Activated CD4-positive, alpha-beta T cell treated with anti-CD3 and anti-CD28 coated beads, Interleukin-2, amount 10 ng/mL, durations not matched to agents 24 days and 14 days (primary cell): ENCODE results near the gene SETD7. TPM values are rescaled to one million over a fixed set of nuclear protein-coding genes. Genes with fewer than 3 reads are reported as not detected.

Source experiments
- DNase-seq: peaks from one replicate; pipeline ENCODE4 v3.0.0; 2022
- H3K27ac Mint-ChIP-seq: one replicate; pipeline ENCODE4 v1.8.0; 2022; ENCODE audit warnings: mild to moderate bottlenecking, mixed read lengths
- H3K27me3 Mint-ChIP-seq: one replicate; pipeline ENCODE4 v1.8.0; 2022; ENCODE audit warnings: mixed read lengths
- H3K36me3 Mint-ChIP-seq: one replicate; pipeline ENCODE4 v1.8.0; 2022; ENCODE audit warnings: low read depth, mild to moderate bottlenecking, mixed read lengths
- H3K4me1 Mint-ChIP-seq: one replicate; pipeline ENCODE4 v1.8.0; 2021; ENCODE audit warnings: mixed read lengths
- H3K4me3 Mint-ChIP-seq: one replicate; pipeline ENCODE4 v1.8.0; 2022; ENCODE audit warnings: mild to moderate bottlenecking, moderate library complexity, mixed read lengths
- H3K9me3 Mint-ChIP-seq: one replicate; pipeline ENCODE4 v1.8.0; 2021; ENCODE audit warnings: mixed read lengths
- intact Hi-C: fragments of 100-400 bp; cut with micrococcal nuclease; formaldehyde crosslinking; loops from one replicate; pipeline ENCODE4 v1.15.1; 2023
- total RNA-seq: library from RNA; stranded (reverse); gene quantifications from 2 replicates; pipeline ENCODE4 v1.2.3, GENCODE V29; 2022

SETD7 gene
- total RNA-seq, 1 donor from 2014 or later: 18.5 TPM

DNA sequence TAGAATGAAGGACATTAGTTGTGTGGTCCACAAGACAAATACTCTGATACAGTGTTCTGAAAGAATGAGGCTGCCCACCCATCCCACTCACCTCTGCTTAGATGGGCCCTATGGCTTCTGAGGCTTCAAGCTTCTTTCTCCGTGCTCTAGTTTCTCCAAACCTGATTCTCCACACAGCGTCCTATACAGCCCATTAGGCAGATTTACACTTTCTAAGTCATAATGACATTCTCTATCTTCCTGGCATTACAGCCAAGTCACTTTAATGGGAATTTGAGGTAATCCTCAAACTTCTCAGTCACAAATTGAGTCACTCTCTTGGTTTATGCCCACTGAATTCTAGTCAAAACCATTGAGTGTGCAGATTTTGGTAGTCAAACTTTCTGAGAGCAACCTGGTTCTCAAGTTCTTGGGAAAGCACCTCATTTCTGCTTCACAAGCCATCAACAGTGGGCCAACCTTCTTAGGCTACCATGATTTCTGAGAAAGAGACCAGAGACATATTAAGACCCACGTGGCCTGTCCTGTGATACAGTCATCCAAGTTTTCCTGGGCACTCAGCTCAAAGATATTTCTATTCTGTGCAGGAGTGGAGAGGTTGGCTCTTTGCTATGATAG, 6.2 kb upstream of the SETD7 start:
- peaks cover 11% of the 10 kb centered on the region for H3K27me3 Mint-ChIP-seq
- no peak overlapping the region for H3K4me3 Mint-ChIP-seq
- intact Hi-C loops: no loop called here
- H3K27ac Mint-ChIP-seq: no peak overlapping the region
- no peaks in the 10 kb centered on the region for H3K9me3 Mint-ChIP-seq
- no peak for DNase-seq
- H3K36me3 Mint-ChIP-seq: no peaks in the 10 kb centered on the region
- peaks cover 16% of the 10 kb centered on the region for H3K4me1 Mint-ChIP-seq

DNA sequence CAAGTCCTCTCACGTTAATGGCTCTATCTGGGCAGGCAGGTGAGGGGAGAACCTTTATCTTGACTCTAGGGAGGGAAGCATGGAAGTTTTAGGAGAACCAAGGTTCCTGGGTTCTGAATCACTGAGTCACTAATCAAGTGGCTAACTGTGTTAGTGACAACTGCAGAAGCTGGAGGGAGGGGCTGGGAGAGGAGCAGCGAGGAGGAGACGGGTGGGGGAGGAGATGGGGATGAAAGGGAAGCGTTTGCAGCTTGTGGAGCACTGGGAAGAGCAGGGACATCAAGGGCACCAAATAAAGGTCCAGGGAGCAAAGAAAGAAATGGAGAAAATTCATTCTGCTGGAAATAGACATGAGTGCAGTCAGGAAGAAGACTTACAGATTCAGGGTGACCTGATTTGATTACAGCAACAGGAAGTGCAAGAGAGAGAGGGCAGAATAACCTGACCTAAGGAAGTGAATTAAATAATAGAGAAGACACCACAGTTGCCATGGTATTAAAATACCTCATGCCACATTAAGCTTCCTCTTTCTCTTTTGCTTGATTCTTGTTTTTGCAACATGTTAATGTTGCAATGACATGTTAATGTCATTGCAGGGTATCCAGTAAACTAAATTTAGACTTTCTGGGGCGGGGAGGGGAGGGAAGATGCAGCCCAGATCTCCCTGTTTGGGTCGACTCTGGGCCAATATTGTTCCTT, 4.5 kb upstream of the SETD7 start:
- intact Hi-C loops: no loop called here
- H3K4me1 Mint-ChIP-seq: peaks cover 23% of the 10 kb centered on the region
- no peak overlapping the region for H3K4me3 Mint-ChIP-seq
- H3K9me3 Mint-ChIP-seq: no peaks in the 10 kb centered on the region
- no peak overlapping the region for H3K27ac Mint-ChIP-seq
- DNase-seq: no peak
- H3K36me3 Mint-ChIP-seq: no peaks in the 10 kb centered on the region
- H3K27me3 Mint-ChIP-seq: peaks cover 11% of the 10 kb centered on the region

DNA sequence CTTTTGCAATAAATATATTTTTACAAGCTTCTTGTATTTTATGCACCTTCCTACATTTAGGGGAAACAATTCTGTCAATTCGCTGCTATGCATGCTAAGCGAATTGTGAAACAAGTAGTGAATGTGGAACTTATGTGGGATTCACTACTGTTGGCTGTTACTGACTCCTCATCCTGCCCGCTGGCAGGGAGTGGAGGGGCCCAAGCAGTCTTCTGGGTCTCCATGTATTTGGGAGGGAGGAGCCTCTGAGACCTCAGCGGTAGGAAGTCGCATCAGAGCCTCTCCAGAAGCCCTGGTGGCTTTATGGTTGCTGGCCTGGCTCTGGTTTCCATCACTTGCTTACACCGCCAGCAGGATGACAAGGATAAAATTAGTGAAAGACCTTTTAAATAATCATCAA, 3.7 kb upstream of the SETD7 start:
- no peak for DNase-seq
- Mint-ChIP-seq H3K9me3 (no peaks in the 10 kb centered on the region), H3K36me3 (no peaks in the 10 kb centered on the region), H3K27me3 (peaks cover 9% of the 10 kb centered on the region), H3K4me1 (peaks cover 28% of the 10 kb centered on the region), H3K27ac (no peak overlapping the region), H3K4me3 (no peak overlapping the region)
- intact Hi-C loops: loop anchor here (5.0 kb wide), 4 partner anchors 142 to 963 kb away; partner anchors contain the start of gene ELMOD2

DNA sequence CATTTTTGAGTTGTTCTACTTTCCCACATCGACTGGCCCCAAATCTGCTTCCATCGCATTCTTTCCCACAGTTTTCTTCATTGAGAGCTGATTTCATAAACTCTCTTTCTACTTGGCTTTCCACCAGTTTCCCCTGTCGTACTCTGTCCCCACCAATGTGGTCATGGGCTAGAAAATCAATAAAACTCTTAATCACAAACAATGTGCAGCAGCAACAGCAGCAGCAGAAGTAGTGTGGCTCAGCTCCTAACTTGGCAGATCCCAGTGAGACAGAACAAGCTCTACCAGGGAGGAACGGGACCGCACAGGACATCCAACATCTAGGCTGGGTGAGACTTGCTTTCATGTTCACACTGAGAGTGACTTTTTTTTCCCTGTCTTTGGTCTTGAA, 3.1 kb upstream of the SETD7 start:
- Mint-ChIP-seq H3K27ac (no peak overlapping the region), H3K27me3 (peaks cover 7% of the 10 kb centered on the region), H3K36me3 (no peaks in the 10 kb centered on the region), H3K9me3 (no peaks in the 10 kb centered on the region), H3K4me1 (peaks cover 28% of the 10 kb centered on the region), H3K4me3 (no peak overlapping the region)
- intact Hi-C loops: loop anchor here (5.0 kb wide), 4 partner anchors 142 to 963 kb away; partner anchors contain the start of gene ELMOD2
- DNase-seq: no peak

GRCh38 chr4:139558235-139559088, 2.4 kb upstream of the SETD7 start:
- no peak overlapping the region for H3K27ac Mint-ChIP-seq
- H3K4me3 Mint-ChIP-seq: no peak overlapping the region
- H3K4me1 Mint-ChIP-seq: peaks cover 29% of the 10 kb centered on the region
- H3K27me3 Mint-ChIP-seq: peaks cover 7% of the 10 kb centered on the region
- H3K36me3 Mint-ChIP-seq: no peaks in the 10 kb centered on the region
- DNase-seq: no peak
- intact Hi-C loops: loop anchor here (5.0 kb wide), 4 partner anchors 141 to 964 kb away; partner anchors contain the start of gene ELMOD2
- H3K9me3 Mint-ChIP-seq: no peaks in the 10 kb centered on the region

DNA sequence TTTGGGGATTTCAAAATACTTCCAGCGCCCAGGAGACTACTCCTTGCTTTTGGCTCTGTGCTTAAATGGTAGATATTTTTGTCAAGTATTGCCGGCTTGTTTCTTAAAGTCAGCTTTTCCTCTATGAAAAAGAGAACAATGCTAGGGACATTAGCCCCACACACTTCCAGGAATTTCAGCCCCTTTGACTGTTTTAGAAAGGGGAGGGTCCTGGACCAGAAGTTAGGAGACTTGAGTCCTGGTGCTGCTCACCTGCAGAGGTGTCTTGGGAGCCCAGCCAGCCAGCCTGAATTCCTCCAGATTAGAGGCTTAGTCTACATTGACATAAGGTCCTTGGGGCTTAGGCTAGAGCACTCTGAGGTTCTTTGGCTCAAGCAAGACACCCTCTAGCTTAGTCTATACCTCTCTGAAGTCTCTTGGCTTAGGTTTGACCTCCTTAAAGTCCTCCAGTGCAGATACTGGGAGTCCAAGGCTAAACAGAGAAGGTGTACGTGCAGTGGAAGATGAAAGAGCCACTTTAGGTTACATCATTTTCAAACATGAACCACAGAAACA, 1.6 kb upstream of the SETD7 start:
- Mint-ChIP-seq H3K4me1 (peaks cover 33% of the 10 kb centered on the region), H3K4me3 (peak overlapping the region; percentile 93), H3K36me3 (peaks cover under 1% of the 10 kb centered on the region), H3K27me3 (peaks cover 7% of the 10 kb centered on the region), H3K9me3 (no peaks in the 10 kb centered on the region), H3K27ac (peak overlapping the region; percentile 10)
- intact Hi-C loops: loop anchor here (2.0 to 5.0 kb wide), 9 partner anchors 93 to 965 kb away; partner anchors contain the start of genes ELF2, ELMOD2 and NAA15
- DNase-seq: peak; percentile 63

- Mint-ChIP-seq H3K4me3 (peak overlapping the region; percentile 93), H3K9me3 (no peaks in the 10 kb centered on the region), H3K36me3 (peaks cover 2% of the 10 kb centered on the region), H3K27ac (peak overlapping the region; percentile 95), H3K4me1 (peaks cover 37% of the 10 kb centered on the region), H3K27me3 (peaks cover 7% of the 10 kb centered on the region)
- intact Hi-C loops: loop anchor here (2.0 to 5.0 kb wide), 9 partner anchors 94 to 965 kb away; partner anchors contain the start of genes ELF2, ELMOD2 and NAA15
- DNase-seq: peak; percentile 84
These were observed 921 bp upstream of the SETD7 start for GRCh38 chr4:139556724-139557555.

GRCh38 chr4:139555705-139556070, 331 bp downstream of the SETD7 start:
- peaks cover 2% of the 10 kb centered on the region for H3K36me3 Mint-ChIP-seq
- peaks cover 7% of the 10 kb centered on the region for H3K27me3 Mint-ChIP-seq
- peaks cover 40% of the 10 kb centered on the region for H3K4me1 Mint-ChIP-seq
- intact Hi-C loops: loop anchor here (1.0 to 5.0 kb wide), 11 partner anchors 95 to 967 kb away; partner anchors contain the start of genes ELF2, ELMOD2, NAA15 and NOCT
- H3K9me3 Mint-ChIP-seq: no peaks in the 10 kb centered on the region
- H3K4me3 Mint-ChIP-seq: peak overlapping the region; percentile 93
- peak overlapping the region; percentile 95 for H3K27ac Mint-ChIP-seq
- no peak for DNase-seq

DNA sequence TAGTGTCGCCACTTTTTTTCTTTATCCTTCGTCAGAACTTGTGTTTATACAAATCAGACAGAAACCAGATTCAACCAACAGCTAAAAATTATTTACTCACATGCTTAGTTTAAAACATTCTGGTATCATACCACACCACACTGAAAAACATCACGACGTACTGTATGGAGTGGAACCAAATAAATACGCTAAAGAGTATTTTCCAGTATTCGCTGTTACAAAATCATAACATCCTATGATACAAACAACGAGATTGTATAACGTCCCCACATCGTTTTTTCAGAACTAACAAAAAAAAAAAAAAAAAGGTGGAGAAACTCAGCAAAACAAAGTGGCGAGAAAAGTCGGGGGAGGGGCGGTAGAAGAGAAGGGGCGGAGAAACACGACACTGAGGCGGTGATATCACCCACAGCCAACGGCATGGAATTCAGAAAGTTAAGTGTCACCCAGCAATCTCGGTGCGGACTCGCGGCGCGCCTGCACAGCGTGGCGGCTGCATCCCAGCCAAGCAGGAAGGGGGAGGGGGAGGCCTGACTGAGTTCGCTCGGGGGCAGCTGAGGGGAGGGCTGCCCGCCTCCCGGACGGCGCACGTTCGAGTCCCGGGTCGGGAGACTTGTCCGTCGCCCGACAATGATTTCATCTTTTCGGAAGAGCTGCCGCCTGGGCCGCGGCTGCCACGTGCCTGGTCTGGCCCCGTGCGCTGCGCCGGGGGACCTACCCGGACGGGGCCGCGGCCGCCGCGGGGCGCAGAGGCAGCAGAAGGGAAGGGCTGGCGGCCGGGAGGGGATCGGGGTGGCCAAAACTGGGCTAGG, 920 bp downstream of the SETD7 start:
- peak; percentile 95 for DNase-seq
- peak overlapping the region; percentile 89 for H3K4me3 Mint-ChIP-seq
- H3K4me1 Mint-ChIP-seq: peaks cover 38% of the 10 kb centered on the region
- intact Hi-C loops: loop anchor here (1.0 to 5.0 kb wide), 6 partner anchors 102 to 967 kb away; partner anchors contain the start of genes ELMOD2 and NOCT
- no peaks in the 10 kb centered on the region for H3K9me3 Mint-ChIP-seq
- H3K36me3 Mint-ChIP-seq: peaks cover 2% of the 10 kb centered on the region
- H3K27ac Mint-ChIP-seq: peak overlapping the region; percentile 97
- peaks cover 7% of the 10 kb centered on the region for H3K27me3 Mint-ChIP-seq

DNA sequence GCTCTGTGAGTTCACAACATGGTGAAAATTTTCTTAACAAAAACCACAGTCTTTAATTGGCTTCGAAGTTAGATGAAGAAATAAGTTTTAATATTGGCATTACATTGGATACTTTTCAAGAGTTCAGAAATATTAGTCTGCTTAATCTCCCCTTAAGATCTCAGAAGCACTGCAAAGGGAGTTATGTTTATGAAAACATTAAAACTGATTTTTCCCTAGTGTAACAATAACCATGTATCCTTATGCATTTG, 1.5 kb downstream of the SETD7 start:
- H3K36me3 Mint-ChIP-seq: peaks cover 2% of the 10 kb centered on the region
- peak overlapping the region; percentile 89 for H3K4me3 Mint-ChIP-seq
- no peaks in the 10 kb centered on the region for H3K9me3 Mint-ChIP-seq
- intact Hi-C loops: no loop called here
- H3K4me1 Mint-ChIP-seq: peaks cover 38% of the 10 kb centered on the region
- no peak for DNase-seq
- H3K27ac Mint-ChIP-seq: peak overlapping the region; percentile 97
- H3K27me3 Mint-ChIP-seq: peaks cover 7% of the 10 kb centered on the region

DNA sequence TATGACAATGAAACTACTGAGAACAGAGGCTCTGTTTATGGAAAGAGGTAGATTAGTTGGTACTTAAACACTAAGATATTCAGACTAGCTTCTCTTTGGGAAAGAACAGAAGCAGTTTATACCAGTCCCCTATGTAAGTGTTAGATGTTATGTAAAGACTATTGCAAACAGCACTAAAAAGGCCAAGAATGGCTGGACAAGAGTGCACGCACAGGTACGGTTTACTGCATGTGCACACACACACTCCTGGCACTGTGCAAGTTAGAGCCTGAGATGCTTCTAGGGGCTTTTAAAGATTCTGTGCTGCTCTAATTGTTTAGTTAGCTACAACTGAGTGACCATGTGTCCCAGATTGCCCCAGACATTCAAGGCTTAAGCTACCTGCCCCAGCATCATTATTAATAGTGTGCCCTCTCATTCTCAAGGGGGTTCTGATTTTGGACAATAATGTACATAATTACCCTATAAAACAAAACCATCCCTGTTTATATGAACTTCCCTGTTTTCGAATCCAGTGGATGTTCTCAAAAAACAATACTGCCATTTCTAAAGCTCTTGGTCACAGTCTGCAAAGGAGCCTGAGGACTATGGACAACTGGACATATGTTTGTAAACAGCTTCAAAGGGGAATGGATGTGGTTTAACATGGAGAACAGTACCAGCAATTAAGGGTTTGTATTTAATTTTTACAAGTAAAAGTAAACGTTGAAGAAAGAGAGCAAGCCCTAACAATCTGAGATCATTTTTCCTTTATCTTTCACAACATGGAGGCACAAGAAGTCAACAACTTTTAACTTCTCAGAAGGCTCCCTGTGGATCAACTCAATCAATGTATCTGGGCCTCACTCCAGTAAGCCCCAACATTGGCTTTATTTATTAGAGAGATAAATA, 2.0 kb downstream of the SETD7 start:
- peaks cover 38% of the 10 kb centered on the region for H3K4me1 Mint-ChIP-seq
- H3K4me3 Mint-ChIP-seq: peak overlapping the region; percentile 89
- no peak overlapping the region for H3K27ac Mint-ChIP-seq
- peaks cover 6% of the 10 kb centered on the region for H3K27me3 Mint-ChIP-seq
- H3K9me3 Mint-ChIP-seq: no peaks in the 10 kb centered on the region
- intact Hi-C loops: loop anchor here (1.0 kb wide), 1 partner anchor 19 kb away; no protein-coding TSS in a partner anchor
- peaks cover 2% of the 10 kb centered on the region for H3K36me3 Mint-ChIP-seq
- no peak for DNase-seq
